HG02610 (cell line): ENCODE results near the gene CTXND1.
A peak's percentile ranks its signal among the peaks of the same experiment; 100 is the strongest.
"Not testable (repeated sequence)": the region's sequence is repeated elsewhere in the genome, so short reads cannot be mapped to it uniquely, and the experiment has no call there.

Source experiments
- ATAC-seq: cut with Tn5 transposase; IDR thresholded peaks from one replicate; pipeline ENCODE4 v1.9.1; 2021; ENCODE audit warnings: mild to moderate bottlenecking, moderate library complexity; ENCODE audit not compliant: unreplicated experiment

Gene CTXND1

DNA sequence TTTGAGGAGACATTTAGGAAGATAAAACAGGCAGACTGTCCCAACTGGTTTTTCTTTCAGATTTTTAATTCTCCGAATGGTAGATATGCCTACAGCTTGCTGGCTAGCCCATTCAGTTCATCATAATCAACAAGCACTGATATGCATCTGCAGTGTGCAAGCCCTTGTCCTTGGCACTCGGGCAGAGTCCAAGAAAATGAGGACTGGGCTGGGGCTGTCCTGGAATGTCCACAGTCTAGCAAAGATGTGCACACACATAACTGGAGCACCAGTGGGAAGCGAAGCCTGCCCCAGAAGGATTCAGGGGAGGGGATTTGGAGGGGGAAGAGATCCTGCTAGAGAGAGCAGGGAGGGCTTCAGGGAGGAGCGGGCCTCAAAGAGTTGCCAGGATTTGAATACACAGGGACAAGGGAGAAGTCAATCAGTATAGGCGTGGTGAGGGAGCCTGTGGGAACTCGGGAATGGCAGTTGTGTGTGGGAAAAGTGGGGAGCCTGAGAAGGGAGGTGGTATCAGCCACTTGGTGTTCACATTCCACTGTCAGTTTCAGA is 90.5 kb downstream of the CTXND1 start:
- ATAC-seq: no peak

- ATAC-seq: peak; percentile 67
Measured at GRCh38 chr15:80160570-80161156, 91.3 kb downstream of the CTXND1 start.

DNA sequence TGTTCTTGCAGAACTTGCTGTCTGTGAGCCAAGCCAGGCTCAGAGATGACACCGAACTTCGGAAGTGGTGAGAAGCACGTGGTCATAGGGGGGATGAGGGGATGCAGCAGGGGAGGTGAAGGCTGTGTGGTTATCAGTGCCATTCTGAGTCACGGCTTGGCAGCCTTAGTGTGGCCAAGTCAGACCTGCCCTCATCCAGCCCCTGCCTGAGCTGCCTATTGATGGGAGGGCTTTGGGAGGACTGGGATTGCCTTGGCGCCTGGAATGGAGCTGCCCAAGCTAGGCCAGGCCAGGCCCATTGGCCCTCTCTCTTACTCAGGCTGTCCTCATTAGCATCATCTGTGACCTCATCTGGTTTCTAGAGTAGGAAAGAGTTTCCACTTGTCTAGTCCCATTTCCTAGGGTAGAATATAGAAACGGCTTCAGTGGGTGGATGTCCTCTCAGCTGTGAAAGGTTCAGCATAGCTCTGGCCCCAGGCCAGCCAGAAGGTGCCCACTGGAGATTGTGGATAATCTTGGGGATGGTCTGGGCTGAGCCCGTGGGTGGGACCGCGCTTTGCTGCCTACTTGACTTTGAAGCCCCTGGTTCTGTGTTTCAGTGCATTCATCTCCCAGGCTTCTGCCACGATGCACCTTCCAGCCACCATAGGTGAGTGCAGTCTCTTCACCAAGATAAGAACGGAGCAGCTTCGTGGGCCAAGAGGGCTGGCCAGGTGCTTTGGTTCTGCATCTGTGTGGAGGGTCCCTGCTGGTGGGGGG is 92.0 kb downstream of the CTXND1 start:
- ATAC-seq: no peak

- no peak for ATAC-seq
Measured at GRCh38 chr15:80159301-80159700, 92.7 kb downstream of the CTXND1 start.

DNA sequence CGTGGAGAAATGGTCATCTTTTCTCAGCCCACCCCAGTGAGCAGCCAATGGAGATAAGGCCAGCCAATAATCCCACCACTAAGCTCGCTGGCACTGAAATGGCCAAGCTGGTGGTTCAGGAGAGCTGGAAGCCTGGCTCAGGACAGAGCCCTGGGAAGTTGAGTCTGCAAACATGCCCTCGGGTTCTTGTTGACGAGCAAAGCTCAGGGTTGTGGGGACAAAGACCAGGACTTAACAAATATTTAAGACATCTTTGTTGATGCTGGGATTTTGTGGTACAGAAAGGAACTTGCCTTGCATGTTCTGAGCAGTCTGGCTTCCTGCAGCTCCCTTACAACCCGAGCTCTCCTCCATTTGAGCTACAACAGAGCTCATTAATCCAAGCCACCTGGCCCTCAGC is 94.8 kb downstream of the CTXND1 start:
- ATAC-seq: no peak

DNA sequence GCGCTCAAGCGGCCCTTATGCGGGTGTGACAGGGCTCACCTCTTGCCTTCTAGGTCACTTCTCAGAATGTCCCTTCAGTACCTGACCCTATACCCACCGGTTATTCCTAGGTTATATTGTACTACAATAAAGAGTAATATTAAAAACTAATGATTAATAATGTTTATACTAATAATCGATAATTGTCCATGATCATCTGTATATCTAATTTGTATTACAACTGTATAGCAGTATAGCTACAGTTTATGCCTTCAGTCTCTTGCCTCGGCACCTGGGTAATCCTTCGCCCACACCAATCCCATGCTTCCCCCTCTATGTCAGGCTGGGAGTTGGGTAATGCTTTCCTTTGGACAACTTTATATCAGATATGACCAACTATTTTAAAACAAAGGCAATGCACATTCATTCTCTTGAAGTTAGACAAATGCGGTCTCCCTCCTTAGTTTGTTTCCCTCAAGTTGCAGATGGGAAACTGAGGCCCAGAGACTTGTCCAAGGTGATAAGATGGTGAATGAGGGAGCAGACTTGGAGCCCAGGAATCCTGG is 95.8 kb downstream of the CTXND1 start:
- no peak for ATAC-seq

GRCh38 chr15:80155378-80156175 is 96.4 kb downstream of the CTXND1 start:
- not testable (repeated sequence) for ATAC-seq

GRCh38 chr15:80155001-80155377 is 97.0 kb downstream of the CTXND1 start:
- ATAC-seq: no peak

- ATAC-seq: no peak
Measured at GRCh38 chr15:80154336-80154735, 97.7 kb downstream of the CTXND1 start.

GRCh38 chr15:80153900-80154299 is 98.1 kb downstream of the CTXND1 start:
- ATAC-seq: no peak

DNA sequence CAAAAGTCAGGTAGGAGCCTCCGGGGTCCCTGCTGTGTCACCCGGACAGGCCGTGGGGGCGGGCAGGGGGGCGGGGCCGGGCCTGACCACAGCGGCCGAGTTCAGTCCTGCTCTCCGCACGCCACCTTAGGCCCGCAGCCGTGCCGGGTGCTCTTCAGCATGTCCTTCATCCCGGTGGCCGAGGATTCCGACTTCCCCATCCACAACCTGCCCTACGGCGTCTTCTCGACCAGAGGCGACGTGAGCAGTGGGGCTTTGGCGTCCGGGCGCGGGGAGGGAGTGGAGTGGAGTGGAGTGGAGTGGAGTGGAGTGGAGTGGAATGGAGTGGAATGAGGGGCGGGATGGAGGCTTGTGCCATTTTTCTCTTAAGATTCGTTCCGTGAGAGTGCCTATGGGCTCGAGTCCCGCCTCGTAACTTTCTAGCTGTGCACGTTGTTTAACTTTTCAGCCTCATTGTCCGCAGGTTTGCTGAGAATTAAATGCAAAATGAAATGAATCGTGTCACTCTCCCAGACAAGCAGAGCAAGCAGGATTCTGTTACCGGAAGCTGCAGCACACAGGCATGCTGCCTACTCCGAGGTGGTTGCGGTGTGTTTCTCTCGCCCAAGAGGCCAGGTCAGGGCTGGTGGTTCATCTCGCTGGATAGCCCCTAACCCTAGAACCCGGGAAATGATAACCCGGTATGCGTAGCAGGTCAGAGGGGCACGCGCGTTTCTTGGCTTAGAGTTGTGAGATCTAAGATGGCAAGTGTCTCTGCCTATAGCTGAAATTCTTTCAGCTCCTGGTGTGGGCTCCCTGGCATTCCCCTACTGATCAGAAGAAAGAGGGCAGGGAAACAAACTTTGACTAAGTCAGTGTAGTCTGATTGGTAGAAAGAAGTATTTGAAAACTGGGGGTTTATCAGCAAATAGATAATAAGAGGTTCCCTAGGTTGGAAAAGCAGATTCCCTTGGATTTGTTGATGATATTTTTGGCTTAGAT is 98.8 kb downstream of the CTXND1 start, which contains the start of gene FAH:
TSS of gene FAH (plus strand) at position 104 of the 981 bp plus-strand sequence. CDS start at position 160, 56 bp downstream.
- peak; percentile 35 for ATAC-seq

DNA sequence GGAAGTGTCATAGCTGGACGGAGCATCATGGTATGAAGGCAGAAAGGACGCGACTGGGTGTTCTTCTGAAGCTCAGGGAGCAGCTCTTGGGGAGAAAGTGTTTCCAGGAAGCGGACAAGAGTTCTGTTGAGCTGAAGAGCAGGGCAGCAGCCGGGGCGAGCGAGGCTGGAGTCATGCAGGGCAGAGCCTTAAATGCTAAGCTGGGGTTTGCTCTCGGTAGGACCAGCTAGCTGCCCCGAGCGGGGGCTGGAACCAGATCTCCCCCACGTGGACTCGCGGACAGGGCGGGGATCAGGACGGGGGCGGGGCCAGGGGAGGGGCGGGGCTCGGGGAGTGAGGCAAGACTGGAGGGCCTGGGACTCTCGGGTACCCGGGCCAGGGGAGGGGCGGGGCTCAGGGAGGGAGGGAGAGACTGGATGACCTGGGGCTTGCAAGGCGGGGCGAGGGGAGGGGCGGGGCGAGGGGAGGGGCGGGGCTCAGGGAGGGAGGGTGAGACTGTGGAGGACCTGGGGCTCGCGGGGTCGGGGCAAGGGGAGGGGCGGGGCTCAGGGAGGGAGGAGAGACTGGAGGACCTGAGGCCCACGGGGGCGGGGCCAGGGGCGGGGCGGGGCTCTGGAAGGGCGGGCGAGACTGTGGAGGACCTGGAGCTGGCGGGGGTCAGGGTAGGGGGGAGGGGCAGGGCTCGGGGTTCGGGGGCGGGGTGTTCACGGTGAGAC is 99.7 kb downstream of the CTXND1 start:
- ATAC-seq: peak; percentile 52

- ATAC-seq: no peak
Measured at GRCh38 chr15:80151576-80151975, 100.4 kb downstream of the CTXND1 start.

- no peak for ATAC-seq
Measured at GRCh38 chr15:80151148-80151547, 100.9 kb downstream of the CTXND1 start.
